Measurements from ENCODE around the gene FBXL3.

DNA sequence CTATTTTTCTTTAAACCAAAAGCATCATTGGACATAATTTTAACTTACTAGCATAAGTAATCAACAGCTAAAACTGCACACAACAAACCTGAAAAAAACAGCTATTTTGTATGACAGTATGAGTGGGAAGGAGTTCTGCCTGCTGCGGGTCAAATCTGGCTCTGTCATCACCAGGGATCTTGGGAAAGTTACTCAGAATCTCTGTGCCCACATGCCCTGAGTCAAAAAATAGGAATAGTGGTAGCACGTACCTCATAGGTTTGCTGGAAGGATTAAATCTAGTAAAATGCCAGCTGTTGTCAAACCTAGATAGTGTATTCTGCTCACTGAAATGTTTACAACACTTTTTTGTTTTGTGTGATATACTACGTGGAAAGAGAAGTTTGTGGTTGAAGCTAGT lies 33.9 kb downstream of the FBXL3 start:
- TF ChIP-seq, protein P1, sequence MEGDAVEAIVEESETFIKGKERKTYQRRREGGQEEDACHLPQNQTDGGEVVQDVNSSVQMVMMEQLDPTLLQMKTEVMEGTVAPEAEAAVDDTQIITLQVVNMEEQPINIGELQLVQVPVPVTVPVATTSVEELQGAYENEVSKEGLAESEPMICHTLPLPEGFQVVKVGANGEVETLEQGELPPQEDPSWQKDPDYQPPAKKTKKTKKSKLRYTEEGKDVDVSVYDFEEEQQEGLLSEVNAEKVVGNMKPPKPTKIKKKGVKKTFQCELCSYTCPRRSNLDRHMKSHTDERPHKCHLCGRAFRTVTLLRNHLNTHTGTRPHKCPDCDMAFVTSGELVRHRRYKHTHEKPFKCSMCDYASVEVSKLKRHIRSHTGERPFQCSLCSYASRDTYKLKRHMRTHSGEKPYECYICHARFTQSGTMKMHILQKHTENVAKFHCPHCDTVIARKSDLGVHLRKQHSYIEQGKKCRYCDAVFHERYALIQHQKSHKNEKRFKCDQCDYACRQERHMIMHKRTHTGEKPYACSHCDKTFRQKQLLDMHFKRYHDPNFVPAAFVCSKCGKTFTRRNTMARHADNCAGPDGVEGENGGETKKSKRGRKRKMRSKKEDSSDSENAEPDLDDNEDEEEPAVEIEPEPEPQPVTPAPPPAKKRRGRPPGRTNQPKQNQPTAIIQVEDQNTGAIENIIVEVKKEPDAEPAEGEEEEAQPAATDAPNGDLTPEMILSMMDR (conservative IDR thresholded peaks at IDR 0.05): no peak
- no peak for TF ChIP-seq ZFX (IDR thresholded peaks at IDR 0.05)

Measured in C4-2B (cell line).